Gastroesophageal sphincter (tissue), 3 donors: ENCODE measurements around the gene TPRX1.
"Not testable (repeated sequence)": the region's sequence is repeated elsewhere in the genome, so short reads cannot be mapped to it uniquely, and the experiment has no call there.

Experiments used
- CTCF ChIP-seq, 4 experiments: fragments of 200-600 bp in 2 of 4; fragments of 450-650 bp in 2 of 4; sonication (generic) in 1 of 4; IDR thresholded peaks; one replicate each; pipeline ENCODE4 v1.5.1; 2017 to 2019; ENCODE audit warnings: antibody characterized with exemption in 4 of 4, mild to moderate bottlenecking in 2 of 4, moderate library complexity in 2 of 4
- EP300 ChIP-seq: sonication (generic); formaldehyde crosslinking; IDR thresholded peaks from one replicate; pipeline ENCODE4 v1.6.1; 2017; ENCODE audit warnings: antibody characterized with exemption, mild to moderate bottlenecking
- POLR2A ChIP-seq, 2 donors: fragments of 450-650 bp; IDR thresholded peaks; one replicate each; pipeline ENCODE4 v1.6.1; 2017; ENCODE audit warnings: antibody characterized with exemption in 2 of 2, mild to moderate bottlenecking in 2 of 2, moderate library complexity in 1 of 2

GRCh38 chr19:47804451-47804850, at the start of gene TPRX1:
- TF ChIP-seq POLR2A (IDR thresholded peaks at IDR 0.05); EP300; CTCF (IDR thresholded peaks at IDR 0.05): not testable (repeated sequence)
